ENCODE measurements around the gene NIPAL4. TPM values are rescaled to one million over a fixed set of nuclear protein-coding genes. Genes with fewer than 3 reads are reported as not detected.

The NIPAL4 gene
- total and polyA plus RNA-seq, 2 donors (not counting 3 experiments of a cell fraction or from before 2014, with no cell fraction given), result not detected

GRCh38 chr5:157479166-157479565, 19.2 kb downstream of the NIPAL4 start:
- TF ChIP-seq MAX (IDR thresholded peaks at IDR 0.05; ENCODE audit: insufficient read depth, insufficient read length), result no peak
- no peak for TF ChIP-seq GATA2 (IDR thresholded peaks at IDR 0.05; ENCODE audit: insufficient read depth, insufficient read length, low read depth, low read length)
- no peak for TF ChIP-seq EZH2 (IDR thresholded peaks at IDR 0.05; ENCODE audit: borderline replicate concordance, low read depth, low read length, severe bottlenecking)
- no peak for TF ChIP-seq MYC (IDR thresholded peaks at IDR 0.05; ENCODE audit: low read depth, low read length)
- no peak for TF ChIP-seq POLR2AphosphoS5 (IDR thresholded peaks at IDR 0.05; ENCODE audit: insufficient read depth, low read depth, low read length)
- TF ChIP-seq FOS (IDR thresholded peaks at IDR 0.05; ENCODE audit: borderline replicate concordance, insufficient read depth, low read length), result no peak
- TF ChIP-seq CTCF (IDR thresholded peaks at IDR 0.05; ENCODE audit: extremely low read depth in 1 of 2, insufficient read depth in 1 of 2, low read depth in 1 of 2, low read length in 2 of 2), result no peak
- TF ChIP-seq POLR2A (IDR thresholded peaks at IDR 0.05; ENCODE audit: low read depth, low read length), result no peak
- no peak for TF ChIP-seq JUN (IDR thresholded peaks at IDR 0.05; ENCODE audit: borderline replicate concordance, insufficient read depth, insufficient read length, low read depth)
- ChIA-PET CTCF (interaction anchor here (0.6 to 6.1 kb wide), 9 partner anchors 9 to 264 kb away, joined by 3 to 44 read pairs (median 6); partner anchors contain the start of gene LSM11), POLR2A (no interaction called here)
- BruUV-seq (replicated peaks), result no TSS peak
- H3K27me3 ChIP-seq (ENCODE audit: control insufficient read depth in 2 of 2, insufficient read depth in 2 of 2, low read length in 2 of 2), result peaks cover 0 to 2% of the 10 kb centered on the region in 2 experiments
- H3K4me3 ChIP-seq (replicated peaks in 1 of 3; ENCODE audit: insufficient read depth in 1 of 3, low read depth in 1 of 3, low read length in 3 of 3), result no peak overlapping the region
- no peak overlapping the region for H3K27ac ChIP-seq (ENCODE audit: insufficient read depth, low read depth, low read length)
- DNase-seq (ENCODE audit: low read depth, low spot score), result no peak
- no peaks in the 10 kb centered on the region for H3K4me1 ChIP-seq (ENCODE audit: control insufficient read depth, extremely low read depth, insufficient read depth, low read length)
- no peaks in the 10 kb centered on the region for H3K9me1 ChIP-seq (replicated peaks; ENCODE audit: control insufficient read depth, extremely low read depth, insufficient read depth, low read length)
- no peaks in the 10 kb centered on the region for H3K36me3 ChIP-seq (ENCODE audit: control insufficient read depth in 2 of 2, extremely low read depth in 1 of 2, insufficient read depth in 2 of 2, low read length in 2 of 2)
- FAIRE-seq, result no peak
- no peak overlapping the region for H2AFZ ChIP-seq (ENCODE audit: low read depth, low read length)
- H3K9ac ChIP-seq (replicated peaks; ENCODE audit: extremely low read depth, insufficient read depth, low read length), result no peak overlapping the region
- no peaks in the 10 kb centered on the region for H4K20me1 ChIP-seq (replicated peaks; ENCODE audit: control insufficient read depth, extremely low read depth, insufficient read depth, low read length)
- no peaks in the 10 kb centered on the region for H3K79me2 ChIP-seq (ENCODE audit: control insufficient read depth, insufficient read depth, low read length)
- dilution Hi-C loops (cut with MboI; ENCODE audit: extremely low pct_ligation_motif_present, low sequenced_read_pairs) (loop anchor here (25.0 kb wide), 1 partner anchor 142 kb away; a partner anchor contains a TSS), intact Hi-C loops (cut with micrococcal nuclease) (no loop called here)
- H3K9me3 ChIP-seq (replicated peaks; ENCODE audit: control insufficient read depth, insufficient read depth, low read length), result no peaks in the 10 kb centered on the region
- H3K4me2 ChIP-seq (ENCODE audit: insufficient read depth, low read length), result no peak overlapping the region

All from endothelial cell of umbilical vein (primary cell).